PFSK-1 (cell line): ENCODE results near the gene ADAMTS15.

Experiments used
- FOXP2 ChIP-seq: optimal IDR thresholded peaks from 2 replicates; pipeline ENCODE3; 2011; ENCODE audit warnings: borderline replicate concordance, control low read depth, inconsistent platforms; ENCODE audit not compliant: insufficient read depth; ENCODE audit errors: extremely low read length, extremely low read depth
- POLR2AphosphoS5 ChIP-seq: IDR thresholded peaks from 2 replicates; pipeline ENCODE4 v1.6.1; 2012; ENCODE audit warnings: low read depth, mild to moderate bottlenecking, control low read depth, low read length, moderate library complexity
- SIN3A ChIP-seq: IDR thresholded peaks from 2 replicates; pipeline ENCODE4 v1.6.1; 2012; ENCODE audit warnings: mild to moderate bottlenecking, low read length, moderate library complexity, borderline replicate concordance; ENCODE audit not compliant: insufficient read depth
- TAF1 ChIP-seq: IDR thresholded peaks from 2 replicates; pipeline ENCODE4 v1.6.1; 2012; ENCODE audit warnings: low read length, control low read depth, borderline replicate concordance; ENCODE audit not compliant: insufficient read depth
- TF ChIP-seq, protein P1 (sequence below), 2 experiments: IDR thresholded peaks; 2 replicates each; pipeline versions ENCODE4 v1.6.1 to v1.8.0; 2011 to 2012; ENCODE audit warnings: low read depth in 2 of 2, low read length in 2 of 2, control low read depth in 1 of 2, inconsistent platforms in 1 of 2, mild to moderate bottlenecking in 1 of 2, moderate library complexity in 1 of 2; ENCODE audit not compliant: insufficient read depth in 1 of 2

DNA sequence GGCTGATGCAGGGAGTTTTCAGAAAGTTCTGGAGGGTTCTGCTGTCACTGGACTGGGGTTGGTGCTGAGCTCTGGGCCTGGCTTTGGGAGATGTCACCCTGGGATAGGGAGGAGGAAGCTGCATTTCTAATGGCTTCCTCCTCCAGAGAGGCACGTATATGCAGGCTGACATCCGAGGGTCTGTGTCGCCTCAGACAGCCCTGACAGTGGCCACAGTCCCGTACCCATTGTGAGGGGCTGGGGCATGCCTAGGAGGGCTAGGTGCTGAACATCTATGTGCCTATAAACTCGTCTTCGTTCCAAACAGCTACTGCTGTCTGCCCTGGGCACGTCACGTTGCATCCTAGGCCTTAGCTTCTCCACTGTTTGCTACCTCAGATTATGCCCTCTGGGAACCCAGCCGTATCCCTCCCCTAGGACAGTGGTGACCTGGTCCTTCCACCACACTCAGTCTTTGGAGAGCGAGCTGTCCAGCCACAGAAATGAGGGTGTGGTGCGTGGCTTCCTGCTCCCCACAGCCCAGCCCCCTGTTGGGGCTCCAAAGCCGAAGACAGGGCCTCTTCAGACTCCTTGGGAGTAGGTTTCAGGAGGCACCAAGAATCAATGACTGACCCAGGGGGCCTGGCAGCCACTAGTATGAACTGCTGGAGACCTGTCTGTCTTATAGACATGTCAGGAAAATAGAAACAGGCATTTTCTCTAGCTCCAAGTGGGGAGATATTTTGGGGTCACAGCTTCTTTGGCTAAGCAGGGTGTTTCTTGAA lies 26.4 kb downstream of the ADAMTS15 start:
- no peak for TF ChIP-seq TAF1
- no peak for TF ChIP-seq SIN3A
- TF ChIP-seq FOXP2, result no peak
- TF ChIP-seq POLR2AphosphoS5, result no peak
- TF ChIP-seq, protein P1, sequence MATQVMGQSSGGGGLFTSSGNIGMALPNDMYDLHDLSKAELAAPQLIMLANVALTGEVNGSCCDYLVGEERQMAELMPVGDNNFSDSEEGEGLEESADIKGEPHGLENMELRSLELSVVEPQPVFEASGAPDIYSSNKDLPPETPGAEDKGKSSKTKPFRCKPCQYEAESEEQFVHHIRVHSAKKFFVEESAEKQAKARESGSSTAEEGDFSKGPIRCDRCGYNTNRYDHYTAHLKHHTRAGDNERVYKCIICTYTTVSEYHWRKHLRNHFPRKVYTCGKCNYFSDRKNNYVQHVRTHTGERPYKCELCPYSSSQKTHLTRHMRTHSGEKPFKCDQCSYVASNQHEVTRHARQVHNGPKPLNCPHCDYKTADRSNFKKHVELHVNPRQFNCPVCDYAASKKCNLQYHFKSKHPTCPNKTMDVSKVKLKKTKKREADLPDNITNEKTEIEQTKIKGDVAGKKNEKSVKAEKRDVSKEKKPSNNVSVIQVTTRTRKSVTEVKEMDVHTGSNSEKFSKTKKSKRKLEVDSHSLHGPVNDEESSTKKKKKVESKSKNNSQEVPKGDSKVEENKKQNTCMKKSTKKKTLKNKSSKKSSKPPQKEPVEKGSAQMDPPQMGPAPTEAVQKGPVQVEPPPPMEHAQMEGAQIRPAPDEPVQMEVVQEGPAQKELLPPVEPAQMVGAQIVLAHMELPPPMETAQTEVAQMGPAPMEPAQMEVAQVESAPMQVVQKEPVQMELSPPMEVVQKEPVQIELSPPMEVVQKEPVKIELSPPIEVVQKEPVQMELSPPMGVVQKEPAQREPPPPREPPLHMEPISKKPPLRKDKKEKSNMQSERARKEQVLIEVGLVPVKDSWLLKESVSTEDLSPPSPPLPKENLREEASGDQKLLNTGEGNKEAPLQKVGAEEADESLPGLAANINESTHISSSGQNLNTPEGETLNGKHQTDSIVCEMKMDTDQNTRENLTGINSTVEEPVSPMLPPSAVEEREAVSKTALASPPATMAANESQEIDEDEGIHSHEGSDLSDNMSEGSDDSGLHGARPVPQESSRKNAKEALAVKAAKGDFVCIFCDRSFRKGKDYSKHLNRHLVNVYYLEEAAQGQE (IDR thresholded peaks at IDR 0.05; ENCODE audit: insufficient read depth in 1 of 2, low read depth in 2 of 2, low read length in 2 of 2), result no peak
